Spleen (tissue), 13 donors: ENCODE results near the gene STAM2. TPM values are rescaled to one million over a fixed set of nuclear protein-coding genes. Genes with fewer than 3 reads are reported as not detected.
A peak's percentile ranks its signal among the peaks of the same experiment; 100 is the strongest.

Experiments used
- DNase-seq: peaks from one replicate; pipeline ENCODE4 v3.0.0-alpha.2; 2020
- H3K27ac ChIP-seq, 8 donors: fragments of 200-600 bp; sonication (generic) in 7 of 8; 1 replicate in 4 of 8; 2 replicates in 4 of 8; pipeline versions ENCODE4 v1.5.0 to v1.8.0; 2016 to 2021; ENCODE audit warnings: inconsistent platforms in 4 of 8, mild to moderate bottlenecking in 4 of 8, moderate library complexity in 1 of 8
- H3K27me3 ChIP-seq, 7 donors: fragments of 200-600 bp; sonication (generic) in 6 of 7; replicated peaks in 1 of 7; 1 replicate in 4 of 7; 2 replicates in 3 of 7; pipeline versions ENCODE4 v1.5.0 to v1.8.0; 2016 to 2021; ENCODE audit warnings: inconsistent platforms in 3 of 7, mild to moderate bottlenecking in 1 of 7
- H3K36me3 ChIP-seq, 6 donors: fragments of 200-600 bp; sonication (generic) in 5 of 6; 1 replicate in 4 of 6; 2 replicates in 2 of 6; pipeline versions ENCODE4 v1.5.0 to v1.8.0; 2016 to 2021; ENCODE audit warnings: inconsistent platforms in 2 of 6
- H3K4me1 ChIP-seq, 6 donors: fragments of 200-600 bp; sonication (generic) in 5 of 6; 1 replicate in 3 of 6; 2 replicates in 3 of 6; pipeline versions ENCODE4 v1.5.0 to v1.8.0; 2016 to 2021; ENCODE audit warnings: inconsistent platforms in 3 of 6
- H3K4me3 ChIP-seq, 8 donors: fragments of 200-600 bp; sonication (generic) in 7 of 8; 1 replicate in 4 of 8; 2 replicates in 4 of 8; pipeline versions ENCODE4 v1.5.0 to v1.8.0; 2016 to 2021; ENCODE audit warnings: inconsistent platforms in 4 of 8, mild to moderate bottlenecking in 4 of 8, moderate library complexity in 2 of 8
- H3K9me3 ChIP-seq, 8 donors: fragments of 200-600 bp; sonication (generic) in 7 of 8; 1 replicate in 4 of 8; 2 replicates in 4 of 8; pipeline versions ENCODE4 v1.5.0 to v1.8.0; 2016 to 2021; ENCODE audit warnings: inconsistent platforms in 4 of 8
- POLR2A ChIP-seq, 3 donors: fragments of 450-650 bp; IDR thresholded peaks; one replicate each; pipeline ENCODE4 v1.5.1; 2017; ENCODE audit warnings: antibody characterized with exemption in 3 of 3, mild to moderate bottlenecking in 1 of 3
- POLR2AphosphoS5 ChIP-seq, 3 donors: sonication (generic); formaldehyde crosslinking; IDR thresholded peaks; one replicate each; pipeline ENCODE4 v1.5.1; 2017; ENCODE audit warnings: antibody characterized with exemption in 3 of 3
- WGBS, 5 donors: extraction: QIAGEN DNeasy Blood & Tissue Kit in 3 of 5; methylation state at CpG; one replicate each; pipeline versions ENCODE4 v1.1.5 to v1.1.7; 2013 to 2018; 5-methylcytosine and 5-hydroxymethylcytosine counted together
- intact Hi-C: fragments of 100-400 bp; cut with DNase I; formaldehyde crosslinking; loops from one replicate; pipeline ENCODE4 v1.15.0; 2023; ENCODE audit warnings: low total_unique reads
- long read RNA-seq, 2 donors: transcript quantifications; one replicate each; lab custom pipeline, GENCODE V29; 2026
- polyA plus RNA-seq, 3 donors: library from polyadenylated mRNA; stranded (reverse); fragments of 200-250 nt; gene quantifications; one replicate each; pipeline ENCODE4 v1.2.1, GENCODE V29; 2013
- total RNA-seq, 7 donors: library from RNA; depleted of rRNA in 3 of 7; stranded (reverse); fragments of >200 nt in 3 of 7; fragmentation: NEBNext Ultra II Directional in 4 of 7; extraction: Animal tissue kit (Norgen Biotek cat#: 25700) in 4 of 7; gene quantifications; one replicate each; pipeline versions ENCODE4 v1.1.0 to v1.2.1, GENCODE V29; 2016 to 2021
- TF ChIP-seq, protein P1 (sequence below), 11 experiments: fragments of 200-600 bp in 7 of 11; fragments of 450-650 bp in 4 of 11; sonication (generic) in 4 of 11; IDR thresholded peaks in 8 of 11; conservative IDR thresholded peaks in 3 of 11; 1 replicate in 7 of 11; 2 replicates in 4 of 11; pipeline versions ENCODE4 v1.4.0 to v1.8.0; 2016 to 2021; ENCODE audit warnings: antibody characterized with exemption in 11 of 11, inconsistent platforms in 4 of 11, mild to moderate bottlenecking in 1 of 11
- donor health status: healthy with polysubstance abuse.
- donor health status: DM: no; HTN: no; CAD: no; lungs with moderate emphysema.
- donor health status: DM: no; HTN: no; CAD: no.
- donor health status: Bipolar disorder and iron deficiency.
- donor health status: healthy.
- donor health status: DM: no; HTN: no; CAD: no.
- donor health status: DM: yes; HTN: yes; CAD: no.

STAM2 gene
- total RNA-seq (10 to 100 TPM; 25.4 to 41.2 (median 33.2) TPM), polyA plus RNA-seq (1 to 10 TPM; 5.7 to 6.7 (median 5.8) TPM)
- long read RNA-seq, donor 1, full-length matches to known transcripts = 7 of 7 reads
- long read RNA-seq, donor 1, partial matches to known transcripts = 0 of 7 reads
- long read RNA-seq, donor 1, other reads (novel, unspliced or antisense) = 0 of 7 reads
- long read RNA-seq, donor 2, full-length matches to known transcripts = 1 of 1 reads
- long read RNA-seq, donor 2, partial matches to known transcripts = 0 of 1 reads
- long read RNA-seq, donor 2, other reads (novel, unspliced or antisense) = 0 of 1 reads

DNA sequence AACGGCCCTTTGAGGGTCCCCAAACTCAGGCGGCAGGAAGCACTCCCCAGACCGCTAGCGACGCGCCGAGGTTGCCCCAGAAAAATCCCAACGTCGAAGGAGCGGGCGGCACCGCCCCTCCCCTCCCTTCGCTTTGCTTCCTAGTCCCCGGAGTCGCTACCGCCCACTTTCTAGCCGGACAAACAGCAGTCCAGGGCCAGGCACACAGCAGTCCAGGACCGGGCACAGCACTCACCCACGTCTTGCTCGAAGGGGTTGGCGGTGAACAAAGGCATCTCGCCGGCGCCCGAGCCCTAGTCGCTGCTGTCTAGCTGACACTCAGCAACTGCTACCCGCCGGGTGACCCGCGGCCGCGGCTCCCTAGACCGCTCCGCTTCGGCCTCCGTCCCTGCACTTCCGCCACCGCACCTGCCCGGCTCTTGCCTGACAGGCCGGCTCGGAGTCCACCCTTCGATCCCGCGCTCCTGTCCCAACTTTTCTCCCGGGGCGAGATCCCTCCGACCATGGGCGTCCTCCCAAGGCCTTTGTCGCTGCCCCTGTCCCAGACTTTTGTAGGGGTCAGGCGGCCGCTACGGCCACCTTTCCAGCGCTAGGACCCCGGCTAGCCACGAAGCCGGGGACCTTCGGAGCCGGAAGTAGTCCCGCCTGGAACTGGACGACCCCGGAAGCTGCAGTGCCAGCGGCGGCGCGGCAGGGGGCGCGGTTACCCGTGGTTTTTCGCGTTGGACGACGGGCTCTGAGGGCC, at the start of gene STAM2:
TSS of gene STAM2 (minus strand) at position 396 of the 745 bp plus-strand sequence. CDS start at position 275, 121 bp downstream.
- Histone ChIP-seq H3K4me3 (peak within 1 kb of the TSS; percentile 67 to 91 (median 81)), H3K4me1 (peaks cover 12 to 55% (median 47%) of the 10 kb centered on the region in 6 donors), H3K9me3 (no peaks in the 10 kb centered on the region), H3K27ac (peak within 1 kb of the TSS; percentile 94 to 98 (median 97)), H3K36me3 (no peaks in the 10 kb centered on the region), H3K27me3 (no peaks in the 10 kb centered on the region)
- peak; percentile 98 for DNase-seq
- WGBS, 5 donors = 0 to 1% (median 0%) methylated on average over 28 to 72 of the region's 72 CpGs
- TF ChIP-seq POLR2AphosphoS5 (IDR thresholded peaks at IDR 0.05) (peak; percentile 79 to 93 (median 89)), POLR2A (IDR thresholded peaks at IDR 0.05) (peak in 1 of 3 donors; percentile 56)
- TF ChIP-seq, protein P1, sequence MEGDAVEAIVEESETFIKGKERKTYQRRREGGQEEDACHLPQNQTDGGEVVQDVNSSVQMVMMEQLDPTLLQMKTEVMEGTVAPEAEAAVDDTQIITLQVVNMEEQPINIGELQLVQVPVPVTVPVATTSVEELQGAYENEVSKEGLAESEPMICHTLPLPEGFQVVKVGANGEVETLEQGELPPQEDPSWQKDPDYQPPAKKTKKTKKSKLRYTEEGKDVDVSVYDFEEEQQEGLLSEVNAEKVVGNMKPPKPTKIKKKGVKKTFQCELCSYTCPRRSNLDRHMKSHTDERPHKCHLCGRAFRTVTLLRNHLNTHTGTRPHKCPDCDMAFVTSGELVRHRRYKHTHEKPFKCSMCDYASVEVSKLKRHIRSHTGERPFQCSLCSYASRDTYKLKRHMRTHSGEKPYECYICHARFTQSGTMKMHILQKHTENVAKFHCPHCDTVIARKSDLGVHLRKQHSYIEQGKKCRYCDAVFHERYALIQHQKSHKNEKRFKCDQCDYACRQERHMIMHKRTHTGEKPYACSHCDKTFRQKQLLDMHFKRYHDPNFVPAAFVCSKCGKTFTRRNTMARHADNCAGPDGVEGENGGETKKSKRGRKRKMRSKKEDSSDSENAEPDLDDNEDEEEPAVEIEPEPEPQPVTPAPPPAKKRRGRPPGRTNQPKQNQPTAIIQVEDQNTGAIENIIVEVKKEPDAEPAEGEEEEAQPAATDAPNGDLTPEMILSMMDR (IDR thresholded peaks at IDR 0.05 in 8 of 11, conservative IDR thresholded peaks at IDR 0.05 in 3 of 11) = peak; percentile 97 to 100 (median 99)
- intact Hi-C loops = loop anchor here (5.0 kb wide), 1 partner anchor 457 kb away; no protein-coding TSS in a partner anchor

DNA sequence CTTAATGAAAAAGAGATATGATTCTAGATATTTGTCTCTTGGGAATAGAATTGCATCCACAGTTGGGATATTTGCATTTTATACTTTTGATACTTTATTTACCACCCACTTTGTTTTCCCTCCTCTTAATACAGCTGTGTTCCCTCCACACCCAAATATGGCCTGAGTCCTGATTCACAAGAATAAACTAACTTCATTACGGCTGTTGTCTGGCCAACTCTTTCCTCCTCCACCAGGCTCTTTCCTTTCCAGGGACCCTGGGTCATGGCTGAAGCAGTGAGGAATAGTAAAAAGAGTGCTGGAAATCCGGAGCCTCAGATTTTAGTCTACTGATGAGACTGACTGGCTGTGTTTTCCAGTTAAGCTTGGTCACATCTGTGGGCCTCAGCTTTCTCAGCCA, 48.4 kb upstream of the STAM2 start:
- TF ChIP-seq POLR2AphosphoS5 (IDR thresholded peaks at IDR 0.05) (no peak), POLR2A (IDR thresholded peaks at IDR 0.05) (no peak)
- TF ChIP-seq, protein P1 (IDR thresholded peaks at IDR 0.05 in 8 of 11, conservative IDR thresholded peaks at IDR 0.05 in 3 of 11) = no peak

DNA sequence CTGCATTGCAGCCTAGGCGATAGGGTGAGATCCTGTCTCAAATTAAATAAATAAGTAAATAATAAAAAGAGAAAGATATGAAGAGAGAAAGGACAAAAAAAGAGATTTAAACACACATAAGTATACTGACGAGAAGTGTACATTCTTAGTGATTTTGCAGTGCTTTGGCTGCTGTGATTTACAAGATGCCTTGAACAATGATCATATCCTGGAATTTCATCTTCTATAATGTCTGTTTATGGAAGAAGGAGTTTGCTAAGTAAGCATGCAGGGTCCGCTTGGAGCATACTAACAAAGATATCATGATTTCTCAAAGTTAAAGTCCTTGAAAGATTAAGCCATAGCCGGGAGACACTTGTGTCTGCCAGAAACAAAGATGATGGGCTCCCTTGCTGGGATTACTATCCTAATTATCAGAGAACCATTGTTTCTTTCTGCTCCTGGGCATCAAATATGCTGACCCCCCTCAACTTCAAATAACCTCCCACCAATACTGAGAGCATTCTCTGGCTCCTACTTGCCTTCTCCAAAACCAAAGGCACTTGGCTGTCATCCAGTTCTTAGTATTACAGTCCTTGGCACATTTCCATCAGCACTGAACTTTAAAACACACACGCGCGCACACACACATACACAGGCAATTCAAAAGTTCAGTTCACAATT, 47.5 kb upstream of the STAM2 start:
- WGBS, 5 donors = 40 to 51% (median 44%) methylated on average over 7 of the region's 7 CpGs
- no peak for DNase-seq

More for the DNA sequence above, 48.4 kb upstream of the STAM2 start:
- WGBS, 5 donors = 52 to 67% (median 58%) methylated on average over 2 of the region's 2 CpGs
- H3K27me3 ChIP-seq = no peaks in the 10 kb centered on the region
- H3K4me1 ChIP-seq = peaks cover 0 to 17% (median 7%) of the 10 kb centered on the region in 6 donors
- no peaks in the 10 kb centered on the region for H3K36me3 ChIP-seq
- peak overlapping the region in 5 of 8 donors; percentile 2 to 42 (median 27) for H3K27ac ChIP-seq
- intact Hi-C loops = no loop called here
- DNase-seq = no peak
- no peaks in the 10 kb centered on the region for H3K9me3 ChIP-seq
- no peak overlapping the region for H3K4me3 ChIP-seq

More for the DNA sequence above, 47.5 kb upstream of the STAM2 start:
- intact Hi-C loops = no loop called here
- Histone ChIP-seq H3K9me3 (no peaks in the 10 kb centered on the region), H3K4me3 (no peak overlapping the region), H3K27me3 (no peaks in the 10 kb centered on the region), H3K36me3 (no peaks in the 10 kb centered on the region), H3K27ac (peak overlapping the region in 1 of 8 donors; percentile 31), H3K4me1 (peaks cover 0 to 17% (median 7%) of the 10 kb centered on the region in 6 donors)
- TF ChIP-seq, protein P1 (IDR thresholded peaks at IDR 0.05 in 8 of 11, conservative IDR thresholded peaks at IDR 0.05 in 3 of 11) = no peak
- no peak for TF ChIP-seq POLR2AphosphoS5 (IDR thresholded peaks at IDR 0.05)
